Measurements from ENCODE around the gene SYNRG.
A peak's percentile ranks its signal among the peaks of the same experiment; 100 is the strongest.

Gene SYNRG

GRCh38 chr17:37500378-37500777 lies 108.8 kb downstream of the SYNRG start:
- DNase-seq: no peak

GRCh38 chr17:37494971-37495370 lies 114.2 kb downstream of the SYNRG start:
- no peak for DNase-seq

- DNase-seq: no peak
These were observed 114.8 kb downstream of the SYNRG start for GRCh38 chr17:37494401-37494831.

- DNase-seq: no peak
These were observed 115.8 kb downstream of the SYNRG start for GRCh38 chr17:37493249-37494027.

- DNase-seq: no peak
These were observed 117.1 kb downstream of the SYNRG start for GRCh38 chr17:37492167-37492566.

GRCh38 chr17:37490638-37491614 lies 118.3 kb downstream of the SYNRG start:
- DNase-seq: peak in 1 of 2 donors; percentile 63

- DNase-seq: peak in 1 of 2 donors; percentile 33
These were observed 119.1 kb downstream of the SYNRG start for GRCh38 chr17:37490022-37490587.

GRCh38 chr17:37489197-37490001 lies 119.8 kb downstream of the SYNRG start, which contains the start of gene DUSP14:
DUSP14 (plus strand) TSS chr17:37489891; CDS start chr17:37512273, 22,382 bp downstream.
- DNase-seq: peak; percentile 28 to 49

- DNase-seq: no peak
These were observed 120.5 kb downstream of the SYNRG start for GRCh38 chr17:37488607-37489196.

- DNase-seq: no peak
These were observed 121.1 kb downstream of the SYNRG start for GRCh38 chr17:37488009-37488604.

- DNase-seq: no peak
These were observed 123.2 kb downstream of the SYNRG start for GRCh38 chr17:37485938-37486570.

GRCh38 chr17:37483311-37484039 lies 125.7 kb downstream of the SYNRG start:
- no peak for DNase-seq

GRCh38 chr17:37481001-37481665 lies 128.1 kb downstream of the SYNRG start:
- no peak for DNase-seq

- DNase-seq: no peak
These were observed 128.8 kb downstream of the SYNRG start for GRCh38 chr17:37480427-37480826.

- no peak for DNase-seq
These were observed 130.2 kb downstream of the SYNRG start for GRCh38 chr17:37479025-37479424.

- DNase-seq: peak in 1 of 2 donors; percentile 85
These were observed 131.0 kb downstream of the SYNRG start for GRCh38 chr17:37478187-37478586.

- peak; percentile 48 to 74 for DNase-seq
These were observed 132.6 kb downstream of the SYNRG start for GRCh38 chr17:37476431-37477120.

- DNase-seq: peak; percentile 75 to 93
These were observed 133.3 kb downstream of the SYNRG start for GRCh38 chr17:37475731-37476420.

Data from inflammatory macrophage treated with lipopolysaccharide for 1 hour (primary cell).